Measurements from ENCODE around the gene FAM3B. TPM values are rescaled to one million over a fixed set of nuclear protein-coding genes. Genes with fewer than 3 reads are reported as not detected.

The FAM3B gene
- polyA plus RNA-seq, 1 donor from 2014 or later: not detected

DNA sequence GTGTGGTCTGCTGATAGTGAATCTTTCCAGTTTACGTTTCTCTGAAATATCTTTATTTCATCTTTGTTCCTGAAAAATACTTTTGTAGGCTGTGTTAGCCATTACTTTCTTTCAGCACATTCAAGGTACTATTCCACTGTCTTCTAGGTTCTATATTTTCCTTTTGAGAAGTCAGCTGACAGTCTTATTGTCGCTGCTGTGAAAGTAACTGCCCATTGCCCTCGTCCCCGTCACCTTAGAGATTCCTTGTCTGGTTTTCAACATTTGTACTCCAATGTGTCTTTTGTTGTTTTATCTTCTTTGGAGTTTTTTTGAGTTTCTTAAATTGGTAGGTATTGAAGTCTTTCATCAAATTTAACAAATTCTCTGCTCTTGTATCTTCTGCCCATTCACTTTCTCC, 25.4 kb downstream of the FAM3B start:
- Histone ChIP-seq H4K20me1 (ENCODE audit: insufficient read depth) (no peaks in the 10 kb centered on the region), H3K9ac (ENCODE audit: low read length) (no peak overlapping the region), H3K36me3 (ENCODE audit: insufficient read depth, low read length) (no peaks in the 10 kb centered on the region), H3K27ac (ENCODE audit: low read length) (no peak overlapping the region), H3K4me2 (ENCODE audit: low read length) (no peak overlapping the region), H3K9me3 (ENCODE audit: low read length) (no peaks in the 10 kb centered on the region), H2AFZ (ENCODE audit: low read depth, low read length) (no peak overlapping the region), H3K4me3 (ENCODE audit: low read length) (no peak overlapping the region), H3K27me3 (ENCODE audit: insufficient read depth, low read depth, low read length) (no peaks in the 10 kb centered on the region), H3F3A (ENCODE audit: insufficient read depth, low read length, poor library complexity, severe bottlenecking) (no peaks in the 10 kb centered on the region), H3K9me2 (ENCODE audit: insufficient read depth, low read length) (no peaks in the 10 kb centered on the region), H3K79me2 (replicated peaks; ENCODE audit: insufficient read depth, low read length) (no peaks in the 10 kb centered on the region)
- TF ChIP-seq EP300 (conservative IDR thresholded peaks at IDR 0.05; ENCODE audit: poor library complexity, severe bottlenecking): no peak
- TF ChIP-seq, protein P1, sequence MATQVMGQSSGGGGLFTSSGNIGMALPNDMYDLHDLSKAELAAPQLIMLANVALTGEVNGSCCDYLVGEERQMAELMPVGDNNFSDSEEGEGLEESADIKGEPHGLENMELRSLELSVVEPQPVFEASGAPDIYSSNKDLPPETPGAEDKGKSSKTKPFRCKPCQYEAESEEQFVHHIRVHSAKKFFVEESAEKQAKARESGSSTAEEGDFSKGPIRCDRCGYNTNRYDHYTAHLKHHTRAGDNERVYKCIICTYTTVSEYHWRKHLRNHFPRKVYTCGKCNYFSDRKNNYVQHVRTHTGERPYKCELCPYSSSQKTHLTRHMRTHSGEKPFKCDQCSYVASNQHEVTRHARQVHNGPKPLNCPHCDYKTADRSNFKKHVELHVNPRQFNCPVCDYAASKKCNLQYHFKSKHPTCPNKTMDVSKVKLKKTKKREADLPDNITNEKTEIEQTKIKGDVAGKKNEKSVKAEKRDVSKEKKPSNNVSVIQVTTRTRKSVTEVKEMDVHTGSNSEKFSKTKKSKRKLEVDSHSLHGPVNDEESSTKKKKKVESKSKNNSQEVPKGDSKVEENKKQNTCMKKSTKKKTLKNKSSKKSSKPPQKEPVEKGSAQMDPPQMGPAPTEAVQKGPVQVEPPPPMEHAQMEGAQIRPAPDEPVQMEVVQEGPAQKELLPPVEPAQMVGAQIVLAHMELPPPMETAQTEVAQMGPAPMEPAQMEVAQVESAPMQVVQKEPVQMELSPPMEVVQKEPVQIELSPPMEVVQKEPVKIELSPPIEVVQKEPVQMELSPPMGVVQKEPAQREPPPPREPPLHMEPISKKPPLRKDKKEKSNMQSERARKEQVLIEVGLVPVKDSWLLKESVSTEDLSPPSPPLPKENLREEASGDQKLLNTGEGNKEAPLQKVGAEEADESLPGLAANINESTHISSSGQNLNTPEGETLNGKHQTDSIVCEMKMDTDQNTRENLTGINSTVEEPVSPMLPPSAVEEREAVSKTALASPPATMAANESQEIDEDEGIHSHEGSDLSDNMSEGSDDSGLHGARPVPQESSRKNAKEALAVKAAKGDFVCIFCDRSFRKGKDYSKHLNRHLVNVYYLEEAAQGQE (IDR thresholded peaks at IDR 0.05; ENCODE audit: borderline replicate concordance): no peak
- TF ChIP-seq MXI1 (conservative IDR thresholded peaks at IDR 0.05; ENCODE audit: poor library complexity, severe bottlenecking): no peak
- TF ChIP-seq, protein P2, sequence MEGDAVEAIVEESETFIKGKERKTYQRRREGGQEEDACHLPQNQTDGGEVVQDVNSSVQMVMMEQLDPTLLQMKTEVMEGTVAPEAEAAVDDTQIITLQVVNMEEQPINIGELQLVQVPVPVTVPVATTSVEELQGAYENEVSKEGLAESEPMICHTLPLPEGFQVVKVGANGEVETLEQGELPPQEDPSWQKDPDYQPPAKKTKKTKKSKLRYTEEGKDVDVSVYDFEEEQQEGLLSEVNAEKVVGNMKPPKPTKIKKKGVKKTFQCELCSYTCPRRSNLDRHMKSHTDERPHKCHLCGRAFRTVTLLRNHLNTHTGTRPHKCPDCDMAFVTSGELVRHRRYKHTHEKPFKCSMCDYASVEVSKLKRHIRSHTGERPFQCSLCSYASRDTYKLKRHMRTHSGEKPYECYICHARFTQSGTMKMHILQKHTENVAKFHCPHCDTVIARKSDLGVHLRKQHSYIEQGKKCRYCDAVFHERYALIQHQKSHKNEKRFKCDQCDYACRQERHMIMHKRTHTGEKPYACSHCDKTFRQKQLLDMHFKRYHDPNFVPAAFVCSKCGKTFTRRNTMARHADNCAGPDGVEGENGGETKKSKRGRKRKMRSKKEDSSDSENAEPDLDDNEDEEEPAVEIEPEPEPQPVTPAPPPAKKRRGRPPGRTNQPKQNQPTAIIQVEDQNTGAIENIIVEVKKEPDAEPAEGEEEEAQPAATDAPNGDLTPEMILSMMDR (IDR thresholded peaks at IDR 0.05; ENCODE audit: poor library complexity, severe bottlenecking): no peak
- no peak for TF ChIP-seq TAF1 (IDR thresholded peaks at IDR 0.05; ENCODE audit: low read depth)
- no peak for TF ChIP-seq EZH2 (IDR thresholded peaks at IDR 0.05; ENCODE audit: borderline replicate concordance, insufficient read depth, low read length, poor library complexity, severe bottlenecking)
- TF ChIP-seq RAD21 (conservative IDR thresholded peaks at IDR 0.05): no peak
- no peak for TF ChIP-seq SMC3 (conservative IDR thresholded peaks at IDR 0.05; ENCODE audit: poor library complexity)
- no peak for TF ChIP-seq POLR2AphosphoS5 (IDR thresholded peaks at IDR 0.05)

DNA sequence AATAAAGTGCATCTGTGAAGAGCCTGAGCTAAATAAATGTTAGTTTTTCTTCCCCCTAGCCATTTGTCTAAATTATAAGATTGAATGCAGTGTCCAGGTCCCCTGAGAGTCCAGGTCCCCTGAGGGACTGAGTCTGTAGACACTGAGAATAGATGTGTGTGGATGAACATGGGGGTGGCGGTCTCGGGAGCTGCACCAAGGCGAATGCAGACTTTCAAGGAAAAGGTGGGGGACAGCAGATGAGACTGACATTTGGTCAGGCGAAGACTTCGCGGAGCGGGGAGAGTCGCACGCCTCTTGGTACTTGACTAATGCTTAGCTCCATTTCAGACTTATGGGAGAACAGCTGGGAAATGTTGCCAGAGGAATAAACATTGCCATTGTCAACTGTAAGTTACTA, 27.5 kb downstream of the FAM3B start:
- H3K9ac ChIP-seq (ENCODE audit: low read length): no peak overlapping the region
- no peaks in the 10 kb centered on the region for H3K79me2 ChIP-seq (replicated peaks; ENCODE audit: insufficient read depth, low read length)
- no peak overlapping the region for H3K27ac ChIP-seq (ENCODE audit: low read length)
- H3K27me3 ChIP-seq (ENCODE audit: insufficient read depth, low read depth, low read length): no peaks in the 10 kb centered on the region
- no peaks in the 10 kb centered on the region for H4K20me1 ChIP-seq (ENCODE audit: insufficient read depth)
- H2AFZ ChIP-seq (ENCODE audit: low read depth, low read length): no peak overlapping the region
- no peaks in the 10 kb centered on the region for H3F3A ChIP-seq (ENCODE audit: insufficient read depth, low read length, poor library complexity, severe bottlenecking)
- TF ChIP-seq EZH2 (IDR thresholded peaks at IDR 0.05; ENCODE audit: borderline replicate concordance, insufficient read depth, low read length, poor library complexity, severe bottlenecking) (no peak), MXI1 (conservative IDR thresholded peaks at IDR 0.05; ENCODE audit: poor library complexity, severe bottlenecking) (no peak), TAF1 (IDR thresholded peaks at IDR 0.05; ENCODE audit: low read depth) (no peak)
- no peaks in the 10 kb centered on the region for H3K9me2 ChIP-seq (ENCODE audit: insufficient read depth, low read length)
- H3K36me3 ChIP-seq (ENCODE audit: insufficient read depth, low read length): no peaks in the 10 kb centered on the region
- no peak overlapping the region for H3K4me2 ChIP-seq (ENCODE audit: low read length)
- no peaks in the 10 kb centered on the region for H3K9me3 ChIP-seq (ENCODE audit: low read length)
- no peak overlapping the region for H3K4me3 ChIP-seq (ENCODE audit: low read length)
